Upper lobe of left lung (tissue), 6 donors: Measurements from ENCODE around the gene OXGR1. TPM values are rescaled to one million over a fixed set of nuclear protein-coding genes. Genes with fewer than 3 reads are reported as not detected.

Source experiments
- ATAC-seq, 2 donors: fragments of 200-7000 bp; cut with Tn5 transposase; one replicate each; pipeline ENCODE4 v1.9.1; 2022; ENCODE audit warnings: mild to moderate bottlenecking in 2 of 2, moderate library complexity in 2 of 2; ENCODE audit not compliant: low FRiP score in 2 of 2
- DNase-seq, 2 donors: peaks; one replicate each; pipeline ENCODE4 v3.0.0-alpha.2; 2019 to 2020
- H3K27ac ChIP-seq, 4 donors: fragments of 200-600 bp; sonication (generic); one replicate each; pipeline ENCODE4 v1.5.1; 2016 to 2019
- H3K27me3 ChIP-seq, 4 donors: fragments of 200-600 bp; sonication (generic); one replicate each; pipeline ENCODE4 v1.5.1; 2017 to 2019
- H3K36me3 ChIP-seq, 4 donors: fragments of 200-600 bp; sonication (generic); one replicate each; pipeline ENCODE4 v1.5.1; 2016 to 2019
- H3K4me1 ChIP-seq, 4 donors: fragments of 200-600 bp; sonication (generic); one replicate each; pipeline ENCODE4 v1.5.1; 2018 to 2019
- H3K4me3 ChIP-seq, 4 donors: fragments of 200-600 bp; sonication (generic); one replicate each; pipeline ENCODE4 v1.5.1; 2017 to 2019; ENCODE audit warnings: mild to moderate bottlenecking in 2 of 4, moderate library complexity in 1 of 4
- H3K9me3 ChIP-seq, 4 donors: fragments of 200-600 bp; sonication (generic); one replicate each; pipeline ENCODE4 v1.5.1; 2018 to 2019
- CTCF ChIP-seq, 6 experiments: fragments of 450-650 bp in 4 of 6; fragments of 200-600 bp in 2 of 6; sonication (generic) in 2 of 6; IDR thresholded peaks; one replicate each; pipeline ENCODE4 v1.5.1; 2016 to 2019; ENCODE audit warnings: antibody characterized with exemption in 6 of 6
- EP300 ChIP-seq, 4 donors: sonication (generic); formaldehyde crosslinking; IDR thresholded peaks; one replicate each; pipeline ENCODE4 v1.5.1; 2017; ENCODE audit warnings: antibody characterized with exemption in 4 of 4, control low read depth in 2 of 4
- POLR2A ChIP-seq, 4 donors: fragments of 450-650 bp; IDR thresholded peaks; one replicate each; pipeline ENCODE4 v1.5.1; 2016 to 2017; ENCODE audit warnings: antibody characterized with exemption in 4 of 4, mild to moderate bottlenecking in 2 of 4
- POLR2AphosphoS5 ChIP-seq, 2 donors: sonication (generic); formaldehyde crosslinking; IDR thresholded peaks; one replicate each; pipeline ENCODE4 v1.5.1; 2017; ENCODE audit warnings: antibody characterized with exemption in 2 of 2
- WGBS, 2 donors: methylation state at CpG; one replicate each; pipeline ENCODE4 v1.1.5; 2017 to 2018; 5-methylcytosine and 5-hydroxymethylcytosine counted together
- total RNA-seq, 6 donors: library from RNA; depleted of rRNA in 4 of 6; stranded (reverse); fragments of >200 nt in 4 of 6; gene quantifications; one replicate each; pipeline versions ENCODE4 v1.1.0 to v1.2.1, GENCODE V29; 2016 to 2021
- donor health status: DM: no; HTN: no; CAD: no; lungs with moderate emphysema.
- donor health status: DM: no; HTN: yes; CAD: no; lungs with severe emphysema.

OXGR1 gene
- total RNA-seq, 6 donors from 2014 or later, result 0.15 to 1.2 (median 0.54) TPM; not detected in 1

GRCh38 chr13:97017322-97017721 is 23.0 kb upstream of the OXGR1 start:
- Histone ChIP-seq H3K36me3 (no peaks in the 10 kb centered on the region), H3K27me3 (no peaks in the 10 kb centered on the region), H3K9me3 (no peaks in the 10 kb centered on the region), H3K4me3 (no peak overlapping the region), H3K27ac (no peak overlapping the region), H3K4me1 (peaks cover 0 to 4% (median 4%) of the 10 kb centered on the region in 4 donors)
- ATAC-seq, result no peak
- TF ChIP-seq POLR2AphosphoS5 (IDR thresholded peaks at IDR 0.05) (no peak), CTCF (IDR thresholded peaks at IDR 0.05) (no peak), EP300 (IDR thresholded peaks at IDR 0.05) (no peak), POLR2A (IDR thresholded peaks at IDR 0.05) (no peak)
- DNase-seq, result no peak

GRCh38 chr13:97015661-97016350 is 21.5 kb upstream of the OXGR1 start:
- no peak overlapping the region for H3K4me3 ChIP-seq
- 67 to 82% methylated on average over 5 of the region's 5 CpGs for WGBS, 2 donors
- H3K27me3 ChIP-seq, result no peaks in the 10 kb centered on the region
- no peak overlapping the region for H3K27ac ChIP-seq
- no peak for DNase-seq
- no peak for TF ChIP-seq CTCF (IDR thresholded peaks at IDR 0.05)
- TF ChIP-seq POLR2AphosphoS5 (IDR thresholded peaks at IDR 0.05), result no peak
- TF ChIP-seq EP300 (IDR thresholded peaks at IDR 0.05), result no peak
- TF ChIP-seq POLR2A (IDR thresholded peaks at IDR 0.05), result no peak
- no peaks in the 10 kb centered on the region for H3K9me3 ChIP-seq
- no peaks in the 10 kb centered on the region for H3K36me3 ChIP-seq
- no peak for ATAC-seq
- peaks cover 0 to 4% (median 4%) of the 10 kb centered on the region in 4 donors for H3K4me1 ChIP-seq

GRCh38 chr13:97012251-97013048 is 18.2 kb upstream of the OXGR1 start:
- 73 to 90% methylated on average over 7 of the region's 7 CpGs for WGBS, 2 donors
- TF ChIP-seq POLR2A (IDR thresholded peaks at IDR 0.05), result no peak
- TF ChIP-seq CTCF (IDR thresholded peaks at IDR 0.05), result no peak
- TF ChIP-seq EP300 (IDR thresholded peaks at IDR 0.05), result no peak
- TF ChIP-seq POLR2AphosphoS5 (IDR thresholded peaks at IDR 0.05), result no peak
- H3K27ac ChIP-seq, result no peak overlapping the region
- no peaks in the 10 kb centered on the region for H3K4me1 ChIP-seq
- no peak overlapping the region for H3K4me3 ChIP-seq
- ATAC-seq (no peak), DNase-seq (no peak)
- no peaks in the 10 kb centered on the region for H3K36me3 ChIP-seq
- H3K27me3 ChIP-seq, result no peaks in the 10 kb centered on the region
- H3K9me3 ChIP-seq, result no peaks in the 10 kb centered on the region

- no peaks in the 10 kb centered on the region for H3K9me3 ChIP-seq
- 83 to 85% methylated on average over 5 of the region's 5 CpGs for WGBS, 2 donors
- TF ChIP-seq POLR2AphosphoS5 (IDR thresholded peaks at IDR 0.05), result no peak
- TF ChIP-seq EP300 (IDR thresholded peaks at IDR 0.05), result no peak
- TF ChIP-seq CTCF (IDR thresholded peaks at IDR 0.05), result no peak
- TF ChIP-seq POLR2A (IDR thresholded peaks at IDR 0.05), result no peak
- no peak overlapping the region for H3K4me3 ChIP-seq
- DNase-seq (no peak), ATAC-seq (no peak)
- no peak overlapping the region for H3K27ac ChIP-seq
- H3K36me3 ChIP-seq, result no peaks in the 10 kb centered on the region
- no peaks in the 10 kb centered on the region for H3K27me3 ChIP-seq
- H3K4me1 ChIP-seq, result no peaks in the 10 kb centered on the region
These were observed 17.3 kb upstream of the OXGR1 start for GRCh38 chr13:97011446-97012131.
